HepG2 (cell line): ENCODE measurements around the gene OR5L2. TPM values are rescaled to one million over a fixed set of nuclear protein-coding genes. Genes with fewer than 3 reads are reported as not detected.

ENCODE experiments used
- ATAC-seq: fragments of 200-7000 bp; cut with Tn5 transposase; 3 replicates; pipeline ENCODE4 v1.9.1; 2020; ENCODE audit warnings: mild to moderate bottlenecking, moderate library complexity
- Bru-seq: library from RNA; stranded (reverse); fragments of 400-500 nt; gene quantifications from one replicate; lab custom pipeline; 2021; lab: Mats Ljungman, UMichigan
- BruChase-seq, 2 experiments: library from RNA; stranded (reverse); fragments of 400-500 nt; gene quantifications; one replicate each; lab custom pipeline; 2021; lab: Mats Ljungman, UMichigan
- BruUV-seq: library from RNA; stranded (reverse); fragments of 400-500 nt; replicated peaks from 2 replicates; lab custom pipeline; 2021; lab: Mats Ljungman, UMichigan
- CTCF ChIA-PET: fragments of 300-600 bp; formaldehyde crosslinking; extraction: SDS; loops from one replicate; lab custom pipeline; 2021; ENCODE audit warnings: low total read pairs, inconsistent platforms, low intra/inter-chr PET ratio; lab: Yijun Ruan, JAX
- POLR2A ChIA-PET: fragments of 350-600 bp; sonication (Branson Sonifier 250); formaldehyde crosslinking; loops from one replicate; lab custom pipeline; 2020; ENCODE audit warnings: antibody characterized with exemption, inconsistent platforms; lab: Yijun Ruan, JAX
- DNase-seq: peaks from one replicate; pipeline ENCODE4 v3.0.0-alpha.2; 2015; ENCODE audit warnings: low spot score
- FAIRE-seq: peaks from 3 replicates; lab custom pipeline; 2011; peaks lifted over from hg19 to GRCh38; lab: Jason Lieb, UNC
- H2AFZ ChIP-seq: one replicate; pipeline ENCODE4 v1.6.1; 2011; ENCODE audit warnings: low read length, inconsistent platforms
- H3K27ac ChIP-seq: fragments of 300-600 bp; 3 replicates; pipeline ENCODE4 v1.8.0; 2011; ENCODE audit warnings: mixed run types, mild to moderate bottlenecking, mixed read lengths, low read length, inconsistent platforms; ENCODE audit not compliant: insufficient read depth; ENCODE audit errors: extremely low read length
- H3K27me3 ChIP-seq, 2 experiments: fragments of 200-600 bp in 1 of 2; 2 replicates in 1 of 2; 3 replicates in 1 of 2; pipeline versions ENCODE4 v1.6.0 to v1.8.0; 2011; ENCODE audit warnings: low read length in 2 of 2, mild to moderate bottlenecking in 2 of 2, moderate library complexity in 2 of 2, inconsistent platforms in 1 of 2; ENCODE audit not compliant: insufficient read depth in 2 of 2, control insufficient read depth in 1 of 2
- H3K36me3 ChIP-seq, 2 experiments: fragments of 200-600 bp in 1 of 2; replicated peaks in 1 of 2; 2 replicates in 1 of 2; 3 replicates in 1 of 2; pipeline versions ENCODE4 v1.5.1 to v1.8.0; 2011; ENCODE audit warnings: low read length in 2 of 2, inconsistent platforms in 1 of 2; ENCODE audit not compliant: insufficient read depth in 2 of 2, control insufficient read depth in 1 of 2
- H3K4me1 ChIP-seq: 2 replicates; pipeline ENCODE4 v1.5.1; 2012; ENCODE audit warnings: low read length, inconsistent platforms; ENCODE audit not compliant: insufficient read depth
- H3K4me2 ChIP-seq: 2 replicates; pipeline ENCODE4 v1.6.0; 2011; ENCODE audit warnings: low read depth, low read length, inconsistent platforms
- H3K4me3 ChIP-seq, 3 experiments: fragments of 200-600 bp in 1 of 3; sonication (generic), shearing (Covaris generic) in 1 of 3; replicated peaks in 1 of 3; 2 replicates each; pipeline ENCODE4 v1.5.1; 2011 to 2016; ENCODE audit warnings: low read length in 3 of 3, inconsistent platforms in 2 of 3, low read depth in 2 of 3, mild to moderate bottlenecking in 2 of 3, control low read depth in 1 of 3, mixed read lengths in 1 of 3; ENCODE audit not compliant: insufficient read depth in 1 of 3
- H3K79me2 ChIP-seq: one replicate; pipeline ENCODE4 v1.6.1; 2011; ENCODE audit warnings: low read length, inconsistent platforms; ENCODE audit not compliant: insufficient read depth
- H3K9ac ChIP-seq: 2 replicates; pipeline ENCODE4 v1.6.0; 2011; ENCODE audit warnings: mild to moderate bottlenecking, low read depth, low read length, inconsistent platforms; ENCODE audit not compliant: insufficient read depth
- H3K9me3 ChIP-seq: 2 replicates; pipeline ENCODE4 v1.5.1; 2012; ENCODE audit warnings: mild to moderate bottlenecking, low read length
- H4K20me1 ChIP-seq: 2 replicates; pipeline ENCODE4 v1.6.0; 2011; ENCODE audit warnings: inconsistent platforms, mild to moderate bottlenecking, low read length, moderate library complexity; ENCODE audit not compliant: insufficient read depth
- FLYWCH1 ChIP-seq: sonication (generic); formaldehyde crosslinking; IDR thresholded peaks from 2 replicates; pipeline ENCODE4 v1.8.1; 2023; ENCODE audit warnings: mild to moderate bottlenecking, missing genetic modification reagents
- GLI4 ChIP-seq: sonication (generic); formaldehyde crosslinking; IDR thresholded peaks from 2 replicates; pipeline ENCODE4 v1.5.1; 2020; ENCODE audit warnings: missing genetic modification reagents, mild to moderate bottlenecking, moderate library complexity, borderline replicate concordance
- GRHL1 ChIP-seq: sonication (generic); formaldehyde crosslinking; conservative IDR thresholded peaks from 2 replicates; pipeline ENCODE4 v1.8.0; 2022; ENCODE audit warnings: missing genetic modification reagents
- ISX ChIP-seq: sonication (generic); formaldehyde crosslinking; conservative IDR thresholded peaks from 2 replicates; pipeline ENCODE4 v1.5.0; 2020; ENCODE audit warnings: missing genetic modification reagents
- SNAPC4 ChIP-seq: sonication (generic); formaldehyde crosslinking; IDR thresholded peaks from 2 replicates; pipeline ENCODE4 v1.4.0; 2020; ENCODE audit warnings: mild to moderate bottlenecking, missing genetic modification reagents
- ZBTB49 ChIP-seq: sonication (generic); formaldehyde crosslinking; IDR thresholded peaks from 2 replicates; pipeline ENCODE4 v1.4.0; 2020; ENCODE audit warnings: missing genetic modification reagents, borderline replicate concordance
- ZNF383 ChIP-seq: sonication (generic); formaldehyde crosslinking; IDR thresholded peaks from 2 replicates; pipeline ENCODE4 v1.4.0; 2020; ENCODE audit warnings: missing genetic modification reagents, mild to moderate bottlenecking, borderline replicate concordance
- ZNF512 ChIP-seq: sonication (generic); formaldehyde crosslinking; IDR thresholded peaks from 2 replicates; pipeline ENCODE4 v1.4.0; 2020; ENCODE audit warnings: mild to moderate bottlenecking, missing genetic modification reagents
- ZNF724P ChIP-seq: sonication (generic); formaldehyde crosslinking; IDR thresholded peaks from 2 replicates; pipeline ENCODE4 v1.8.0; 2022; ENCODE audit warnings: missing genetic modification reagents, borderline replicate concordance
- in situ Hi-C: cut with HindIII; loops from 2 replicates; pipeline ENCODE4 v1.10.0; 2017; ENCODE audit warnings: low pct_unique_long_range_greater_than_20kb; ENCODE audit not compliant: extremely low pct_ligation_motif_present
- intact Hi-C: fragments of 100-400 bp; cut with micrococcal nuclease; formaldehyde crosslinking; loops from one replicate; pipeline ENCODE4 v1.10.0; 2022; ENCODE audit not compliant: unreplicated experiment
- long read RNA-seq, 2 experiments: library from RNA in 1 of 2; library from polyadenylated mRNA in 1 of 2; stranded (forward) in 1 of 2; unstranded in 1 of 2; transcript quantifications; one replicate each; pipeline ENCODE4 v2.0.0, GENCODE V29; 2019 to 2022
- polyA minus RNA-seq, 3 experiments: library from RNA; depleted of rRNA, polyadenylated mRNA; stranded (reverse); fragments of >200 nt; gene quantifications; 2 replicates each; pipeline ENCODE4 v1.2.3, GENCODE V29; 2011; ENCODE audit warnings: low replicate concordance in 1 of 3
- polyA plus RNA-seq, 8 experiments: library from polyadenylated mRNA; depleted of rRNA in 3 of 8; stranded (reverse) in 7 of 8; unstranded in 1 of 8; fragments of >200 nt; fragmentation: Illumina TruSeq in 4 of 8; extraction: Trizol in 4 of 8; gene quantifications; 2 replicates each; pipeline versions ENCODE4 v1.2.1 to v1.2.3, GENCODE V29; 2011 to 2016; ENCODE audit warnings: low read depth in 4 of 8, missing spikeins in 1 of 8, mixed read lengths in 1 of 8; ENCODE audit not compliant: insufficient read depth in 1 of 8
- total RNA-seq, 5 experiments: library from RNA; depleted of rRNA; stranded (reverse); fragments of >200 nt; fragmentation: Illumina TruSeq; extraction: Trizol; gene quantifications; 2 replicates each; pipeline ENCODE4 v1.2.3, GENCODE V29; 2016; ENCODE audit warnings: low read depth in 1 of 5

OR5L2 gene
- total RNA-seq (2016; rRNA removed; fragmentation: Illumina TruSeq; extraction: Trizol): not detected in 2 replicates
- total RNA-seq (2016; cell fraction: cytosol; rRNA removed; fragmentation: Illumina TruSeq; extraction: Trizol; ENCODE audit: low read depth): not detected in 2 replicates
- not detected in 2 replicates for total RNA-seq (2016; cell fraction: insoluble cytoplasmic fraction; rRNA removed; fragmentation: Illumina TruSeq; extraction: Trizol)
- total RNA-seq (2016; cell fraction: membrane; rRNA removed; fragmentation: Illumina TruSeq; extraction: Trizol): not detected in 2 replicates
- total RNA-seq (2016; cell fraction: nucleus; rRNA removed; fragmentation: Illumina TruSeq; extraction: Trizol): not detected in 2 replicates
- not detected in 2 replicates for polyA plus RNA-seq (2011; rRNA removed)
- polyA plus RNA-seq (2011; cell fraction: cytosol; rRNA removed): not detected in 2 replicates
- not detected in 2 replicates for polyA plus RNA-seq (2011; cell fraction: nucleus; rRNA removed)
- not detected in 2 replicates for polyA plus RNA-seq (2012)
- polyA plus RNA-seq (2016; cell fraction: cytosol; fragmentation: Illumina TruSeq; extraction: Trizol; ENCODE audit: low read depth): not detected in 2 replicates
- not detected in 2 replicates for polyA plus RNA-seq (2016; cell fraction: insoluble cytoplasmic fraction; fragmentation: Illumina TruSeq; extraction: Trizol; ENCODE audit: low read depth)
- not detected in 2 replicates for polyA plus RNA-seq (2016; cell fraction: membrane; fragmentation: Illumina TruSeq; extraction: Trizol; ENCODE audit: low read depth)
- not detected in 2 replicates for polyA plus RNA-seq (2016; cell fraction: nucleus; fragmentation: Illumina TruSeq; extraction: Trizol; ENCODE audit: insufficient read depth, low read depth)
- polyA minus RNA-seq (2011; rRNA and poly(A)+ RNA removed; ENCODE audit: low replicate concordance): not detected in 2 replicates
- polyA minus RNA-seq (2011; cell fraction: cytosol; rRNA and poly(A)+ RNA removed): not detected in 2 replicates
- not detected in 2 replicates for polyA minus RNA-seq (2011; cell fraction: nucleus; rRNA and poly(A)+ RNA removed)
- not detected for Bru-seq, nascent RNA
- not detected for BruChase-seq, experiment 1, labeled RNA remaining after a 6-hour chase
- BruChase-seq, experiment 2, labeled RNA remaining after a 2-hour chase: not detected
- long read RNA-seq, experiment 1: 0 reads
- long read RNA-seq, experiment 2: 0 reads

- H3K9me3 ChIP-seq: peaks cover 31% of the 10 kb centered on the region
- ATAC-seq (no peak), DNase-seq (no peak), FAIRE-seq (no peak)
- H3K4me1 ChIP-seq: no peaks in the 10 kb centered on the region
- no peak within 1 kb of the TSS for H2AFZ ChIP-seq
- ChIA-PET CTCF (no interaction called here), POLR2A (no interaction called here)
- no peak within 1 kb of the TSS for H3K27ac ChIP-seq
- BruUV-seq: no TSS peak
- no peak within 1 kb of the TSS for H3K4me2 ChIP-seq
- no peaks in the 10 kb centered on the region for H3K79me2 ChIP-seq
- intact Hi-C loops: no loop called here
- no peaks in the 10 kb centered on the region for H3K36me3 ChIP-seq
- no peaks in the 10 kb centered on the region for H4K20me1 ChIP-seq
- in situ Hi-C loops: no loop called here
- H3K4me3 ChIP-seq: no peak within 1 kb of the TSS
- H3K27me3 ChIP-seq: no peaks in the 10 kb centered on the region
- H3K9ac ChIP-seq: no peak within 1 kb of the TSS
- TF ChIP-seq ZNF724P (CRISPR knock-in tag) (no peak), ISX (no peak), ZNF512 (no peak), SNAPC4 (CRISPR knock-in tag) (no peak), FLYWCH1 (CRISPR knock-in tag) (no peak), GRHL1 (no peak), GLI4 (CRISPR knock-in tag) (no peak), ZBTB49 (CRISPR knock-in tag) (no peak), ZNF383 (CRISPR knock-in tag) (no peak)
Observed at GRCh38 chr11:55826919-55827318, at the start of gene OR5L2. OR5L2 (plus strand) TSS chr11:55827219; CDS start chr11:55827219, 0 bp downstream.
